A549 (cell line): Measurements from ENCODE around the gene AURKB. TPM values are rescaled to one million over a fixed set of nuclear protein-coding genes. Genes with fewer than 3 reads are reported as not detected.

Experiments used
- ATAC-seq, 2 experiments: fragments of 200-7000 bp in 1 of 2; fragments of >200 bp in 1 of 2; cut with Nextera tagmentation in 1 of 2; cut with Tn5 transposase in 1 of 2; 3 replicates each; pipeline versions ENCODE4 v1.8.0 to v1.9.1; 2018 to 2020; ENCODE audit warnings: mild to moderate bottlenecking in 1 of 2, moderate library complexity in 1 of 2
- CTCF ChIA-PET: fragments of 300-600 bp; sonication (Branson Sonifier 250); formaldehyde crosslinking; extraction: SDS; loops from one replicate; lab custom pipeline; 2021; ENCODE audit warnings: antibody characterized with exemption, inconsistent platforms; lab: Yijun Ruan, JAX
- POLR2A ChIA-PET: fragments of 350-600 bp; formaldehyde crosslinking; extraction: SDS; loops from one replicate; lab custom pipeline; 2021; ENCODE audit warnings: antibody characterized with exemption, inconsistent platforms; lab: Yijun Ruan, JAX
- DNase-seq, 2 experiments: peaks; one replicate each; pipeline versions ENCODE4 v3.0.0 to v3.0.0-alpha.2; 2011 to 2016; ENCODE audit warnings: low read depth in 1 of 2, low spot score in 1 of 2
- FAIRE-seq: peaks from 2 replicates; lab custom pipeline; 2011; peaks lifted over from hg19 to GRCh38; lab: Jason Lieb, UNC
- H3K27ac ChIP-seq, 2 experiments: fragments of >200 bp; sonication (Bioruptor Twin); formaldehyde crosslinking; 3 replicates each; pipeline ENCODE4 v1.5.1; 2016 to 2017
- H3K4me1 ChIP-seq: fragments of >200 bp; sonication (Bioruptor Twin); formaldehyde crosslinking; 3 replicates; pipeline ENCODE4 v1.6.1; 2016
- H3K4me2 ChIP-seq: fragments of >200 bp; sonication (Bioruptor Twin); formaldehyde crosslinking; 3 replicates; pipeline ENCODE4 v1.6.1; 2016
- H3K4me3 ChIP-seq: fragments of >200 bp; sonication (Bioruptor Twin); formaldehyde crosslinking; 3 replicates; pipeline ENCODE4 v1.5.1; 2016
- H3K9me3 ChIP-seq: fragments of >200 bp; sonication (Bioruptor Twin); formaldehyde crosslinking; 3 replicates; pipeline ENCODE4 v1.6.1; 2016
- CBX8 ChIP-seq: fragments of 200-600 bp; sonication (generic); IDR thresholded peaks from 2 replicates; pipeline ENCODE4 v1.6.1; 2016
- CHD2 ChIP-seq: fragments of 150-350 bp; IDR thresholded peaks from 2 replicates; pipeline ENCODE4 v1.6.1; 2014; ENCODE audit warnings: low read length; ENCODE audit not compliant: partially characterized antibody
- CHD4 ChIP-seq: fragments of 200-600 bp; sonication (generic); IDR thresholded peaks from 2 replicates; pipeline ENCODE4 v1.6.1; 2016; ENCODE audit warnings: antibody characterized with exemption, mild to moderate bottlenecking, borderline replicate concordance
- EHF ChIP-seq: fragments of 250-450 bp; sonication (Bioruptor Pico); IDR thresholded peaks from 2 replicates; pipeline ENCODE4 v1.5.0; 2020; ENCODE audit warnings: mild to moderate bottlenecking
- EHMT2 ChIP-seq: fragments of 200-600 bp; sonication (generic); IDR thresholded peaks from 2 replicates; pipeline ENCODE4 v1.6.1; 2016; ENCODE audit warnings: antibody characterized with exemption, low read depth, mild to moderate bottlenecking, moderate library complexity
- FOSL2 ChIP-seq, 2 experiments: fragments of 450-650 bp in 1 of 2; fragments of >200 bp in 1 of 2; sonication (Bioruptor Twin) in 1 of 2; formaldehyde crosslinking; IDR thresholded peaks; 2 replicates each; pipeline versions ENCODE4 v1.5.0 to v1.6.1; 2016 to 2020; ENCODE audit warnings: mild to moderate bottlenecking in 1 of 2, moderate library complexity in 1 of 2
- GATA3 ChIP-seq: IDR thresholded peaks from 2 replicates; pipeline ENCODE4 v1.6.1; 2012; ENCODE audit warnings: borderline replicate concordance
- HDAC2 ChIP-seq: fragments of 200-600 bp; sonication (generic); IDR thresholded peaks from 2 replicates; pipeline ENCODE4 v1.6.1; 2016
- HEYL ChIP-seq: fragments of 250-450 bp; sonication (Bioruptor Pico); IDR thresholded peaks from 2 replicates; pipeline ENCODE4 v1.8.0; 2021; ENCODE audit warnings: mild to moderate bottlenecking, moderate library complexity
- KDM5A ChIP-seq: fragments of 200-600 bp; sonication (generic); IDR thresholded peaks from 2 replicates; pipeline ENCODE4 v1.6.1; 2016; ENCODE audit warnings: antibody characterized with exemption, mild to moderate bottlenecking
- MAFK ChIP-seq: fragments of 450-650 bp; IDR thresholded peaks from 2 replicates; pipeline ENCODE4 v1.6.1; 2014; ENCODE audit not compliant: partially characterized antibody
- MAX ChIP-seq: IDR thresholded peaks from 2 replicates; pipeline ENCODE4 v1.6.1; 2012
- NFE2L2 ChIP-seq: fragments of 150-350 bp; conservative IDR thresholded peaks from 2 replicates; pipeline ENCODE4 v1.6.1; 2014; ENCODE audit warnings: low read length
- NR3C1 ChIP-seq: fragments of >200 bp; sonication (Bioruptor Twin); formaldehyde crosslinking; IDR thresholded peaks from 3 replicates; pipeline ENCODE4 v1.6.1; 2017
- POLR2A ChIP-seq: IDR thresholded peaks from 2 replicates; pipeline ENCODE4 v1.6.1; 2012; ENCODE audit warnings: mild to moderate bottlenecking, low read length
- POLR2AphosphoS2 ChIP-seq: conservative IDR thresholded peaks from 2 replicates; pipeline ENCODE4 v1.6.1; 2012; ENCODE audit warnings: low read length, improper control_type of control experiment, inconsistent platforms
- RARB ChIP-seq: fragments of 250-450 bp; sonication (Bioruptor Pico); IDR thresholded peaks from 2 replicates; pipeline ENCODE4 v1.8.0; 2021; ENCODE audit warnings: mild to moderate bottlenecking, moderate library complexity
- RCOR1 ChIP-seq: fragments of 150-350 bp; IDR thresholded peaks from 2 replicates; pipeline ENCODE4 v1.6.1; 2014; ENCODE audit warnings: antibody characterized with exemption, low read length, low read depth
- RFX5 ChIP-seq: fragments of 450-650 bp; IDR thresholded peaks from 2 replicates; pipeline ENCODE4 v1.7.1; 2014; ENCODE audit warnings: antibody characterized with exemption, mild to moderate bottlenecking, moderate library complexity
- RNF2 ChIP-seq: fragments of 200-600 bp; sonication (generic); IDR thresholded peaks from 2 replicates; pipeline ENCODE4 v1.6.1; 2016; ENCODE audit warnings: low read depth, mild to moderate bottlenecking, antibody characterized with exemption, moderate library complexity, borderline replicate concordance
- SMC3 ChIP-seq: fragments of >200 bp; sonication (Bioruptor Twin); formaldehyde crosslinking; IDR thresholded peaks from 3 replicates; pipeline ENCODE4 v1.6.1; 2018; ENCODE audit warnings: inconsistent platforms
- SREBF2 ChIP-seq: fragments of 450-650 bp; IDR thresholded peaks from 2 replicates; pipeline ENCODE4 v1.6.1; 2014; ENCODE audit warnings: mild to moderate bottlenecking, moderate library complexity
- TFCP2L1 ChIP-seq: fragments of 250-450 bp; sonication (Bioruptor Pico); IDR thresholded peaks from 2 replicates; pipeline ENCODE4 v1.5.0; 2021; ENCODE audit warnings: mild to moderate bottlenecking
- ZC3H11A ChIP-seq: fragments of 450-650 bp; IDR thresholded peaks from 2 replicates; pipeline ENCODE4 v1.6.1; 2014; ENCODE audit warnings: antibody characterized with exemption, mild to moderate bottlenecking
- ZNF302 ChIP-seq: fragments of 250-450 bp; sonication (Bioruptor Pico); IDR thresholded peaks from 2 replicates; pipeline ENCODE4 v1.9.0; 2021; ENCODE audit warnings: inconsistent platforms, mild to moderate bottlenecking, moderate library complexity
- WGBS: methylation state at CpG from one replicate; pipeline ENCODE4 v1.1.6; 2017; ENCODE audit errors: missing lambda C conversion rate; 5-methylcytosine and 5-hydroxymethylcytosine counted together
- polyA plus RNA-seq, 4 experiments: library from polyadenylated mRNA; depleted of rRNA in 3 of 4; stranded (reverse); fragments of >200 nt; fragmentation: RNase III in 1 of 4; extraction: RNeasy Plus Mini Kit Qiagen cat#74134 plus additional on column Dnase treatment in 1 of 4; gene quantifications; 2 replicates in 3 of 4; 3 replicates in 1 of 4; pipeline ENCODE4 v1.2.3, GENCODE V29; 2011 to 2017
- TF ChIP-seq, protein P1 (sequence below): IDR thresholded peaks from 2 replicates; pipeline ENCODE4 v1.6.1; 2012; ENCODE audit warnings: low read depth, borderline replicate concordance
- TF ChIP-seq, protein P2 (sequence below): fragments of 200-600 bp; sonication (generic); IDR thresholded peaks from 2 replicates; pipeline ENCODE4 v1.6.1; 2016; ENCODE audit warnings: antibody characterized with exemption, mild to moderate bottlenecking, moderate library complexity
- TF ChIP-seq, protein P3 (sequence below): fragments of 250-450 bp; sonication (Bioruptor Pico); IDR thresholded peaks from 2 replicates; pipeline ENCODE4 v1.5.0; 2021; ENCODE audit warnings: mild to moderate bottlenecking, moderate library complexity, borderline replicate concordance
- TF ChIP-seq, protein P4 (sequence below): fragments of >200 bp; sonication (Bioruptor Twin); formaldehyde crosslinking; IDR thresholded peaks from 2 replicates; pipeline ENCODE4 v1.6.1; 2016

The AURKB gene
- polyA plus RNA-seq, 2 of the 4 experiments (the other 2 are of a cell fraction) = 51.0 to 130 TPM

DNA sequence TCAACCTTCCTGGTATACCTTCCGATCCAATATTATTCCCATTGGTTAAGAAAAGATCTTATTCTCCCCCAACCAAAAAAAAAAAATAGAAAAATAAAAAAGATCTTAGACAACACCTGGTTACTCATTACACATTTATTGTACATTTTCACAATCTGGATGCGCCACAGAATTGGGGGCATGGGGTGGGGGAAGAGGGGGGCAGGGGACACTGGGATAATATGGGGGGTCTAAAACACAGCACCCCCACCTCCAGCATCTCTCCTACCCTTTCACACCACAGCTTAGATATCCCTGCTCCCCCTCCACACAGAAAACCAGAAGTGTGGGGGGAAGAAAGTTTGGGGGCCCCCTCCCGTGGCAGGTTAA, 51.4 kb downstream of the AURKB start (continued):
- TF ChIP-seq, protein P1, sequence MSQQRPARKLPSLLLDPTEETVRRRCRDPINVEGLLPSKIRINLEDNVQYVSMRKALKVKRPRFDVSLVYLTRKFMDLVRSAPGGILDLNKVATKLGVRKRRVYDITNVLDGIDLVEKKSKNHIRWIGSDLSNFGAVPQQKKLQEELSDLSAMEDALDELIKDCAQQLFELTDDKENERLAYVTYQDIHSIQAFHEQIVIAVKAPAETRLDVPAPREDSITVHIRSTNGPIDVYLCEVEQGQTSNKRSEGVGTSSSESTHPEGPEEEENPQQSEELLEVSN = no peak
- TF ChIP-seq, protein P2, sequence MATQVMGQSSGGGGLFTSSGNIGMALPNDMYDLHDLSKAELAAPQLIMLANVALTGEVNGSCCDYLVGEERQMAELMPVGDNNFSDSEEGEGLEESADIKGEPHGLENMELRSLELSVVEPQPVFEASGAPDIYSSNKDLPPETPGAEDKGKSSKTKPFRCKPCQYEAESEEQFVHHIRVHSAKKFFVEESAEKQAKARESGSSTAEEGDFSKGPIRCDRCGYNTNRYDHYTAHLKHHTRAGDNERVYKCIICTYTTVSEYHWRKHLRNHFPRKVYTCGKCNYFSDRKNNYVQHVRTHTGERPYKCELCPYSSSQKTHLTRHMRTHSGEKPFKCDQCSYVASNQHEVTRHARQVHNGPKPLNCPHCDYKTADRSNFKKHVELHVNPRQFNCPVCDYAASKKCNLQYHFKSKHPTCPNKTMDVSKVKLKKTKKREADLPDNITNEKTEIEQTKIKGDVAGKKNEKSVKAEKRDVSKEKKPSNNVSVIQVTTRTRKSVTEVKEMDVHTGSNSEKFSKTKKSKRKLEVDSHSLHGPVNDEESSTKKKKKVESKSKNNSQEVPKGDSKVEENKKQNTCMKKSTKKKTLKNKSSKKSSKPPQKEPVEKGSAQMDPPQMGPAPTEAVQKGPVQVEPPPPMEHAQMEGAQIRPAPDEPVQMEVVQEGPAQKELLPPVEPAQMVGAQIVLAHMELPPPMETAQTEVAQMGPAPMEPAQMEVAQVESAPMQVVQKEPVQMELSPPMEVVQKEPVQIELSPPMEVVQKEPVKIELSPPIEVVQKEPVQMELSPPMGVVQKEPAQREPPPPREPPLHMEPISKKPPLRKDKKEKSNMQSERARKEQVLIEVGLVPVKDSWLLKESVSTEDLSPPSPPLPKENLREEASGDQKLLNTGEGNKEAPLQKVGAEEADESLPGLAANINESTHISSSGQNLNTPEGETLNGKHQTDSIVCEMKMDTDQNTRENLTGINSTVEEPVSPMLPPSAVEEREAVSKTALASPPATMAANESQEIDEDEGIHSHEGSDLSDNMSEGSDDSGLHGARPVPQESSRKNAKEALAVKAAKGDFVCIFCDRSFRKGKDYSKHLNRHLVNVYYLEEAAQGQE = no peak

- FAIRE-seq = peak; percentile 88
- peak; percentile 94 to 95 for DNase-seq
- CTCF ChIA-PET = interaction anchor here (0.6 to 19.5 kb wide), 24 partner anchors 9 to 500 kb away, joined by 3 to 601 read pairs (median 4); partner anchors contain the start of genes ALOXE3, BORCS6 and HES7
- H3K4me2 ChIP-seq = peak overlapping the region; percentile 29; the same call in 1 of the 3 replicates
- WGBS = 43% methylated on average over 20 of the region's 20 CpGs
- no peaks in the 10 kb centered on the region for H3K9me3 ChIP-seq
- peak; percentile 7 to 46; a peak in 3 of 6 replicates for ATAC-seq
- H3K27ac ChIP-seq = peak overlapping the region in 1 of 2 experiments; percentile 47; a peak in 2 of 6 replicates
- POLR2A ChIA-PET = interaction anchor here (0.6 to 1.7 kb wide), 8 partner anchors 15 to 39 kb away, joined by 3 to 14 read pairs (median 4); partner anchors contain the start of genes BORCS6 and HES7
- no peak overlapping the region for H3K4me3 ChIP-seq
- peaks cover 49% of the 10 kb centered on the region for H3K4me1 ChIP-seq
- TF ChIP-seq, protein P2 = no peak
- TF ChIP-seq, protein P3, sequence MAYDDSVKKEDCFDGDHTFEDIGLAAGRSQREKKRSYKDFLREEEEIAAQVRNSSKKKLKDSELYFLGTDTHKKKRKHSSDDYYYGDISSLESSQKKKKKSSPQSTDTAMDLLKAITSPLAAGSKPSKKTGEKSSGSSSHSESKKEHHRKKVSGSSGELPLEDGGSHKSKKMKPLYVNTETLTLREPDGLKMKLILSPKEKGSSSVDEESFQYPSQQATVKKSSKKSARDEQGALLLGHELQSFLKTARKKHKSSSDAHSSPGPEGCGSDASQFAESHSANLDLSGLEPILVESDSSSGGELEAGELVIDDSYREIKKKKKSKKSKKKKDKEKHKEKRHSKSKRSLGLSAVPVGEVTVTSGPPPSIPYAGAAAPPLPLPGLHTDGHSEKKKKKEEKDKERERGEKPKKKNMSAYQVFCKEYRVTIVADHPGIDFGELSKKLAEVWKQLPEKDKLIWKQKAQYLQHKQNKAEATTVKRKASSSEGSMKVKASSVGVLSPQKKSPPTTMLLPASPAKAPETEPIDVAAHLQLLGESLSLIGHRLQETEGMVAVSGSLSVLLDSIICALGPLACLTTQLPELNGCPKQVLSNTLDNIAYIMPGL (CRISPR knock-in tag) = no peak
- TF ChIP-seq HDAC2 (no peak), EHF (no peak), NFE2L2 (no peak), RARB (CRISPR knock-in tag) (0 out of 2 replicates have a peak, but pooled peaks have one; percentile 36), POLR2A (no peak), CBX8 (no peak), TFCP2L1 (CRISPR knock-in tag) (no peak), KDM5A (no peak), ZNF302 (CRISPR knock-in tag) (no peak), CHD4 (peak; percentile 92), FOSL2 (IDR thresholded peaks at IDR 0.05) (no peak), FOSL2 (CRISPR knock-in tag; IDR thresholded peaks at IDR 0.05) (no peak), HEYL (no peak), SREBF2 (no peak), SMC3 (peak; percentile 89), CHD2 (peak; percentile 13), ZC3H11A (no peak), MAX (0 out of 2 replicates have a peak, but pooled peaks have one; percentile 35), POLR2AphosphoS2 (0 out of 2 replicates have a peak, but pooled peaks have one; percentile 30), GATA3 (no peak), RFX5 (no peak), NR3C1 (no peak), EHMT2 (no peak), RCOR1 (no peak), RNF2 (no peak), MAFK (no peak)
- TF ChIP-seq, protein P4, sequence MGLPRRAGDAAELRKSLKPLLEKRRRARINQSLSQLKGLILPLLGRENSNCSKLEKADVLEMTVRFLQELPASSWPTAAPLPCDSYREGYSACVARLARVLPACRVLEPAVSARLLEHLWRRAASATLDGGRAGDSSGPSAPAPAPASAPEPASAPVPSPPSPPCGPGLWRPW = no peak
Observed at GRCh38 chr17:8158267-8159031, 51.9 kb downstream of the AURKB start.
